AG04450 (cell line): ENCODE data around the gene MAML3. TPM values are rescaled to one million over a fixed set of nuclear protein-coding genes. Genes with fewer than 3 reads are reported as not detected.
"Not testable (repeated sequence)": the region's sequence is repeated elsewhere in the genome, so short reads cannot be mapped to it uniquely, and the experiment has no call there.

Experiments
- CTCF ChIA-PET: fragments of 300-600, 350-600 bp; formaldehyde crosslinking; extraction: SDS; loops from one replicate; lab custom pipeline; 2022; ENCODE audit warnings: antibody characterized with exemption, inconsistent platforms; lab: Charles Lee
- POLR2A ChIA-PET: fragments of 350-600 bp; formaldehyde crosslinking; extraction: SDS; loops from one replicate; lab custom pipeline; 2021; ENCODE audit warnings: antibody characterized with exemption, inconsistent platforms; lab: Yijun Ruan, JAX
- DNase-seq: peaks from one replicate; pipeline ENCODE4 v3.0.0-alpha.2; 2011; ENCODE audit warnings: low read depth, low spot score
- H3K27ac ChIP-seq: one replicate; pipeline ENCODE4 v1.5.1; 2012; ENCODE audit warnings: low read depth, low read length, control low read depth
- H3K27me3 ChIP-seq: one replicate; pipeline ENCODE4 v1.6.0; 2012; ENCODE audit warnings: low read length; ENCODE audit not compliant: control insufficient read depth, insufficient read depth
- H3K4me3 ChIP-seq: 2 replicates; pipeline ENCODE4 v1.5.1; 2011; ENCODE audit warnings: mild to moderate bottlenecking, low read depth, low read length, control low read depth
- H3K9me3 ChIP-seq: 2 replicates; pipeline ENCODE4 v1.5.1; 2012; ENCODE audit warnings: low read length; ENCODE audit not compliant: control insufficient read depth, insufficient read depth
- polyA plus RNA-seq: library from polyadenylated mRNA; depleted of rRNA; stranded (reverse); fragments of >200 nt; gene quantifications from 2 replicates; pipeline ENCODE4 v1.2.3, GENCODE V29; 2011
- TF ChIP-seq, protein P1 (sequence below): IDR thresholded peaks from 2 replicates; pipeline ENCODE4 v1.5.1; 2011; ENCODE audit warnings: low read depth, low read length, control low read depth, inconsistent platforms

Gene MAML3
- polyA plus RNA-seq, 1 experiment, result 4.1 TPM

DNA sequence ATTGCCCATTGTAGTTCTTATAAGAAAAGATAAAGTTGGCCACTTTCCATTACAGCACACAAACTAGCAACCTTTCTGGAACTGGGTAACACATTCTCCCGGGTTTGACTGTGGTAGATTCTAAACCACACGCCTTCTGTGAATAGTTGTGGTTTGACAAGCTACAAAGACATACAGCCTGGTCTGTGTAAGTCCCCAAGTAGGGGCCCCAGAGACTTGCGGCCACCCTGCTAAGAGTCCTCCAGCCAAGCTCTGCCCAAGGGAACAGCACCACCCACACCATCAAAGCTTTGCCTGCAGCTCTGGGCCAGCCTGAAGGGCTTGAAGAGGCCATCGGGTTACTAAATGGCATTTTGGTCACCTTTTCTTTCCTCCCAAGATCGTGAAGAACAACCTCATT is 203.4 kb downstream of the MAML3 start:
- Histone ChIP-seq H3K4me3 (no peak overlapping the region), H3K27me3 (no peaks in the 10 kb centered on the region), H3K27ac (no peak overlapping the region), H3K9me3 (no peaks in the 10 kb centered on the region)
- DNase-seq, result no peak
- CTCF ChIA-PET, result no interaction called here
- POLR2A ChIA-PET, result no interaction called here
- TF ChIP-seq, protein P1, sequence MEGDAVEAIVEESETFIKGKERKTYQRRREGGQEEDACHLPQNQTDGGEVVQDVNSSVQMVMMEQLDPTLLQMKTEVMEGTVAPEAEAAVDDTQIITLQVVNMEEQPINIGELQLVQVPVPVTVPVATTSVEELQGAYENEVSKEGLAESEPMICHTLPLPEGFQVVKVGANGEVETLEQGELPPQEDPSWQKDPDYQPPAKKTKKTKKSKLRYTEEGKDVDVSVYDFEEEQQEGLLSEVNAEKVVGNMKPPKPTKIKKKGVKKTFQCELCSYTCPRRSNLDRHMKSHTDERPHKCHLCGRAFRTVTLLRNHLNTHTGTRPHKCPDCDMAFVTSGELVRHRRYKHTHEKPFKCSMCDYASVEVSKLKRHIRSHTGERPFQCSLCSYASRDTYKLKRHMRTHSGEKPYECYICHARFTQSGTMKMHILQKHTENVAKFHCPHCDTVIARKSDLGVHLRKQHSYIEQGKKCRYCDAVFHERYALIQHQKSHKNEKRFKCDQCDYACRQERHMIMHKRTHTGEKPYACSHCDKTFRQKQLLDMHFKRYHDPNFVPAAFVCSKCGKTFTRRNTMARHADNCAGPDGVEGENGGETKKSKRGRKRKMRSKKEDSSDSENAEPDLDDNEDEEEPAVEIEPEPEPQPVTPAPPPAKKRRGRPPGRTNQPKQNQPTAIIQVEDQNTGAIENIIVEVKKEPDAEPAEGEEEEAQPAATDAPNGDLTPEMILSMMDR, result no peak

DNA sequence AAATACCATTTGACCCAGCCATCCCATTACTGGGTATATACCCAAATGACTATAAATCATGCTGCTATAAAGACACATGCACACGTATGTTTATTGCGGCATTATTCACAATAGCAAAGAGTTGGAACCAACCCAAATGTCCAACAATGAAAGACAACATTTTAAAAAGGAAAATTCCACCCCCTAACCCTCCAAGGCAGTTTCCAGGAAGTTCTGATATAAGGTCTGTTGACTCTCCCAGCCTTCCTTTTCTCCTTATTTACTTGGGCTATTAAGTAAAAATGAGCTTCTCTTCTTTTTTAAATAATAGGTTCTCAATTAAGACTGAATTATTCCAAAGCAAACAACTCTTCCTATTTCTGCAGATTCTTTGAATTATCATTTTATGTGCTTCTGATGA is 209.1 kb downstream of the MAML3 start:
- CTCF ChIA-PET, result interaction anchor here (1.0 to 1.1 kb wide), 2 partner anchors 211 to 415 kb away, joined by 3 read pairs; no protein-coding TSS in a partner anchor
- DNase-seq, POLR2A ChIA-PET, H3K9me3 ChIP-seq, H3K4me3 ChIP-seq, H3K27ac ChIP-seq, H3K27me3 ChIP-seq: not testable (repeated sequence)

DNA sequence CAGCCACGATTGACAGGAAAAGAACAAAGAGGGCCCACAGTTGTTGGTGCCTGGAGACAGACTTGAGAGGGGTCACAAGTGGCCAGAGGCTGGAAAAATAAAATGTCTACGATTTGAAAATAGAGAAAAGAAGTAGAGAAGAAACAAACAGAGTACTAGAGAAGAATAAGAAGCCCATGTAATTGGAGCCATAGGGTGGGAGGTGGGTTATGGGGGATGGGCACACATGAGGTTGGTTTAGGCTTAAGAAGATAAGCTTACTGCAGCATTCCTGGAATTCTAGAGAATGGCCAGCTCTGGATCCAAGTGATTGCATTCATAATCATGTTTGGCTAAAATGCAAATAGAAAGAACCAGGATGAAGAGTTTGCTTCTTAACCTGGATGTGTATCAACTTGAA is 210.7 kb downstream of the MAML3 start:
- no peak for DNase-seq
- TF ChIP-seq, protein P1, result no peak
- no peaks in the 10 kb centered on the region for H3K9me3 ChIP-seq
- ChIA-PET POLR2A (no interaction called here), CTCF (no interaction called here)
- H3K27ac ChIP-seq, result no peak overlapping the region
- H3K4me3 ChIP-seq, result no peak overlapping the region
- H3K27me3 ChIP-seq, result no peaks in the 10 kb centered on the region

DNA sequence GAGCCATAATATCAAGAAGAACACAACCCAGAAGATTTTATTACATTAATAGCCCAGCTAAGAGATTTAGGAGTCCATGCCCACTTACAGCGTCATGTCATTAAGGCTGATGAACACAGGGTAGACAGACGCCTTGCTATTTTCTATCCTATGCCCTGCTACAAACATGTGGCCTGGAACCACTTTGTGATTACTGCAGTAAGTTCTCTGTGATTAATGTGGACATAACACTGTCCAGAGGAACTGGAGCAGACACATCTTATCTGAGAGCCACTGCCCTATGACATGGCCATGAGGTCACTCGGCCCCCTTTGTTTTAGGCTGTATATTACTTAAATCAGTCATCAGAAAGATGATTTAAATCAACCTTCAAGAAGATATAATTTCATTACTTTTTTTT is 211.7 kb downstream of the MAML3 start:
- no peak for DNase-seq
- Histone ChIP-seq H3K9me3 (no peaks in the 10 kb centered on the region), H3K27me3 (no peaks in the 10 kb centered on the region), H3K27ac (no peak overlapping the region), H3K4me3 (no peak overlapping the region)
- TF ChIP-seq, protein P1, result no peak
- ChIA-PET POLR2A (no interaction called here), CTCF (no interaction called here)

DNA sequence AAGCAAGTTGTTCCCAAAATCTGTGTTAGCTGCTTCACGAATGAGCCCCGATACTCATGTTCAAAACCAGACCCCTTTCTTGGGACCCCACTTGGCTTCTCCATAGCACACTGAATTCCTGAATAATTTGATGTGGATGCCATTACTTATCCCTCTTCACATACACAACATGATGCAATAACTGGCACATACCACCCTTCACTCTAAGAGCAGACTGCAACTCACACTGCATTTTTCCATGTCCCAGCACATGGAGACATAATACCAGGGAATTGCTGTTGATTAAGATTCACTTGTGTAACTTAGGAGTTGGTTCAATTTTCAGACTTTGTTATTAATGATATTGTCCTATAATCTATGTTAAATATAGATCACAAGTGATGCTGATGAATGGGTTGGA is 213.4 kb downstream of the MAML3 start:
- no peak overlapping the region for H3K27ac ChIP-seq
- TF ChIP-seq, protein P1, result no peak
- H3K27me3 ChIP-seq, result no peaks in the 10 kb centered on the region
- no peak for DNase-seq
- no peaks in the 10 kb centered on the region for H3K9me3 ChIP-seq
- H3K4me3 ChIP-seq, result no peak overlapping the region
- ChIA-PET POLR2A (no interaction called here), CTCF (interaction anchor here (1.2 kb wide), 1 partner anchor 283 kb away, joined by 4 read pairs; no protein-coding TSS in a partner anchor)

DNA sequence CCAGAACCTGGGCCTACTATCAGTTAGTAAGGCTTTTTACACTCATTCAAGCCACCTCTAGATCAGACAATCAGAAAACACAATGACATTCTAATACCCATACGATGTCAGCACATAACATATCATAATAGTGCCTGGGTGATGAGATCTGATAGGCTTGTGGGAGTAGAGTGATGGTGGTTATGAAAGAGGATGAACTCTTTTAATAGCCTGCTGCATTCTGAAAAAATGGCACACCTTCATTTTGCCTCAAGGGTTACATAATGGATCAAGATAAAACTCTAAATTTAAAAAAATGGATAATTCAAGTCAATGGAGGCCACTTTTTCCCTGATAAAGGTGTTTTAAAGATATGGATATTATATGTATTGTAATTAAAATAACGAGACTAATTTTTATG is 215.6 kb downstream of the MAML3 start:
- no peak for DNase-seq
- Histone ChIP-seq H3K27me3 (no peaks in the 10 kb centered on the region), H3K27ac (no peak overlapping the region), H3K9me3 (no peaks in the 10 kb centered on the region), H3K4me3 (no peak overlapping the region)
- ChIA-PET CTCF (no interaction called here), POLR2A (no interaction called here)
- TF ChIP-seq, protein P1, result no peak
